Ovary (tissue), 9 donors: ENCODE results near the gene SMIM24. TPM values are rescaled to one million over a fixed set of nuclear protein-coding genes. Genes with fewer than 3 reads are reported as not detected.

Experiments
- DNase-seq, 5 donors: peaks; one replicate each; pipeline ENCODE4 v3.0.0-alpha.2; 2019 to 2020
- H3K27ac ChIP-seq, 2 donors: fragments of 200-600 bp; one replicate each; pipeline versions ENCODE4 v1.5.1 to v1.8.0; 2019 to 2022
- H3K27me3 ChIP-seq: fragments of 200-600 bp; one replicate; pipeline ENCODE4 v1.8.0; 2022
- H3K36me3 ChIP-seq: fragments of 200-600 bp; sonication (generic); one replicate; pipeline ENCODE4 v1.5.1; 2019
- H3K4me1 ChIP-seq: one replicate; pipeline ENCODE4 v1.8.1; 2013; ENCODE audit warnings: mild to moderate bottlenecking, moderate library complexity; ENCODE audit not compliant: insufficient read depth
- H3K4me3 ChIP-seq: fragments of 200-600 bp; sonication (generic); one replicate; pipeline ENCODE4 v1.5.1; 2017
- H3K9me3 ChIP-seq, 2 donors: fragments of 200-600 bp in 1 of 2; sonication (generic) in 1 of 2; one replicate each; pipeline versions ENCODE4 v1.5.1 to v1.8.1; 2013 to 2019; ENCODE audit warnings: mild to moderate bottlenecking in 1 of 2, moderate library complexity in 1 of 2
- CTCF ChIP-seq, 3 donors: fragments of 450-650 bp in 2 of 3; fragments of 200-600 bp in 1 of 3; IDR thresholded peaks; one replicate each; pipeline versions ENCODE4 v1.5.1 to v1.8.0; 2016 to 2022; ENCODE audit warnings: antibody characterized with exemption in 3 of 3, mild to moderate bottlenecking in 1 of 3
- EP300 ChIP-seq: sonication (generic); formaldehyde crosslinking; IDR thresholded peaks from one replicate; pipeline ENCODE4 v1.6.1; 2017; ENCODE audit warnings: antibody characterized with exemption
- POLR2A ChIP-seq: fragments of 450-650 bp; IDR thresholded peaks from one replicate; pipeline ENCODE4 v1.6.1; 2017; ENCODE audit warnings: antibody characterized with exemption, mild to moderate bottlenecking, moderate library complexity
- WGBS, 3 donors: extraction: QIAGEN DNeasy Blood & Tissue Kit in 1 of 3; methylation state at CpG; one replicate each; pipeline versions ENCODE4 v1.1.5 to v1.1.7; 2013 to 2017; 5-methylcytosine and 5-hydroxymethylcytosine counted together
- intact Hi-C, 4 donors: fragments of 100-400 bp; cut with DNase I; formaldehyde crosslinking; loops; one replicate each; pipeline versions ENCODE4 v1.11.0 to v1.15.1; 2022 to 2023
- polyA plus RNA-seq, 2 donors: library from polyadenylated mRNA; stranded (reverse); fragments of 200-250 nt in 1 of 2; fragments of 350-450 nt in 1 of 2; fragmentation: Illumina TruSeq in 1 of 2; extraction: RNeasy Lipid Tissue Mini Kit (QIAGEN cat#74804) in 1 of 2; gene quantifications; one replicate each; pipeline ENCODE4 v1.2.3, GENCODE V29; 2013 to 2014
- total RNA-seq, 7 donors: library from RNA; depleted of rRNA in 2 of 7; stranded (reverse); fragments of >200 nt in 2 of 7; fragmentation: NEBNext Ultra II Directional in 3 of 7; extraction: Animal tissue kit (Norgen Biotek cat#: 25700) in 3 of 7; gene quantifications; one replicate each; pipeline versions ENCODE4 v1.1.0 to v1.2.4, GENCODE V29; 2016 to 2023
- donor health status: DM: no; HTN: no; CAD: no; lungs with moderate emphysema.
- donor health status: DM: no; HTN: no; CAD: no.
- donor health status: Bipolar disorder and iron deficiency.
- donor health status: DM: yes; HTN: yes; CAD: no.
- donor health status: DM: no; HTN: no; CAD: no.
- donor health status: DM: yes; HTN: yes; CAD: no.

SMIM24 gene
- total and polyA plus RNA-seq, 9 donors, result 0.10 to 2.6 (median 0.94) TPM; not detected in 3

GRCh38 chr19:3479177-3479833 lies 1.0 kb downstream of the SMIM24 start:
- Histone ChIP-seq H3K36me3 (no peaks in the 10 kb centered on the region), H3K27me3 (no peaks in the 10 kb centered on the region), H3K4me1 (no peaks in the 10 kb centered on the region), H3K27ac (no peak overlapping the region), H3K9me3 (no peaks in the 10 kb centered on the region), H3K4me3 (no peak overlapping the region)
- no peak for DNase-seq
- TF ChIP-seq EP300, result no peak
- no peak for TF ChIP-seq CTCF (IDR thresholded peaks at IDR 0.05)
- TF ChIP-seq POLR2A, result no peak
- intact Hi-C loops, result loop anchor here in 1 of 4 donors (5.0 kb wide), 1 partner anchor 167 kb away; no protein-coding TSS in a partner anchor
- WGBS, 3 donors, result 16 to 44% (median 27%) methylated on average over 7 of the region's 7 CpGs

GRCh38 chr19:3478409-3479176 lies 1.7 kb downstream of the SMIM24 start:
- no peaks in the 10 kb centered on the region for H3K27me3 ChIP-seq
- no peak for DNase-seq

GRCh38 chr19:3477951-3478350 lies 2.4 kb downstream of the SMIM24 start:
- no peak for TF ChIP-seq EP300
- no peak for TF ChIP-seq POLR2A
- TF ChIP-seq CTCF (IDR thresholded peaks at IDR 0.05), result no peak
- no peak overlapping the region for H3K4me3 ChIP-seq
- no peaks in the 10 kb centered on the region for H3K27me3 ChIP-seq
- no peak overlapping the region for H3K27ac ChIP-seq
- H3K4me1 ChIP-seq, result no peaks in the 10 kb centered on the region
- intact Hi-C loops, result loop anchor here in 1 of 4 donors (5.0 kb wide), 1 partner anchor 166 kb away; no protein-coding TSS in a partner anchor
- no peaks in the 10 kb centered on the region for H3K9me3 ChIP-seq
- no peak for DNase-seq
- H3K36me3 ChIP-seq, result no peaks in the 10 kb centered on the region
- WGBS, 3 donors, result 89 to 91% (median 90%) methylated on average over 2 of the region's 2 CpGs

More at GRCh38 chr19:3478409-3479176, 1.7 kb downstream of the SMIM24 start:
- WGBS, 3 donors, result 21 to 35% (median 23%) methylated on average over 26 to 27 of the region's 27 CpGs
- TF ChIP-seq EP300, result no peak
- TF ChIP-seq POLR2A, result no peak
- no peak for TF ChIP-seq CTCF (IDR thresholded peaks at IDR 0.05)
- no peak overlapping the region for H3K27ac ChIP-seq
- no peaks in the 10 kb centered on the region for H3K4me1 ChIP-seq
- intact Hi-C loops, result loop anchor here in 1 of 4 donors (5.0 kb wide), 1 partner anchor 166 kb away; no protein-coding TSS in a partner anchor
- no peak overlapping the region for H3K4me3 ChIP-seq
- H3K36me3 ChIP-seq, result no peaks in the 10 kb centered on the region
- H3K9me3 ChIP-seq, result no peaks in the 10 kb centered on the region

- DNase-seq, result no peak
- H3K27me3 ChIP-seq, result no peaks in the 10 kb centered on the region
- intact Hi-C loops, result loop anchor here in 1 of 4 donors (5.0 kb wide), 1 partner anchor 165 kb away; no protein-coding TSS in a partner anchor
Observed at GRCh38 chr19:3477506-3477905, 2.8 kb downstream of the SMIM24 start.

More at GRCh38 chr19:3477506-3477905, 2.8 kb downstream of the SMIM24 start:
- Histone ChIP-seq H3K9me3 (no peaks in the 10 kb centered on the region), H3K4me3 (no peak overlapping the region), H3K36me3 (no peaks in the 10 kb centered on the region), H3K4me1 (no peaks in the 10 kb centered on the region), H3K27ac (no peak overlapping the region)
- TF ChIP-seq CTCF (IDR thresholded peaks at IDR 0.05) (no peak), EP300 (no peak), POLR2A (no peak)
